LNCaP clone FGC (cell line): ENCODE results near the gene ANKRD61.
"Not testable (repeated sequence)": the region's sequence is repeated elsewhere in the genome, so short reads cannot be mapped to it uniquely, and the experiment has no call there.

Experiments
- DNase-seq: peaks from one replicate; pipeline ENCODE4 v3.0.0-alpha.2; 2011; ENCODE audit warnings: low read depth
- H3K4me3 ChIP-seq: 2 replicates; pipeline ENCODE4 v1.5.1; 2011; ENCODE audit warnings: mild to moderate bottlenecking, low read depth, low read length, control low read depth
- CTCF ChIP-seq: IDR thresholded peaks from 2 replicates; pipeline ENCODE4 v1.5.1; 2012; ENCODE audit warnings: mild to moderate bottlenecking; ENCODE audit not compliant: control insufficient read depth, insufficient read depth; ENCODE audit errors: extremely low read depth

The ANKRD61 gene

GRCh38 chr7:6030988-6031387, at the start of gene ANKRD61:
Gene ANKRD61 (plus strand): TSS chr7:6031376. CDS start chr7:6031376, 0 bp downstream.
- no peak for TF ChIP-seq CTCF
- DNase-seq, result no peak

GRCh38 chr7:5987061-5987460, 44.1 kb upstream of the ANKRD61 start:
- not testable (repeated sequence) for DNase-seq, H3K4me3 ChIP-seq

More at GRCh38 chr7:6030988-6031387, at the start of gene ANKRD61:
- no peak within 1 kb of the TSS for H3K4me3 ChIP-seq

GRCh38 chr7:5997210-5997808, 33.9 kb upstream of the ANKRD61 start:
- peak; percentile 71 for TF ChIP-seq CTCF
- no peak overlapping the region for H3K4me3 ChIP-seq
- peak; percentile 52 for DNase-seq

- no peak overlapping the region for H3K4me3 ChIP-seq
- no peak for DNase-seq
- no peak for TF ChIP-seq CTCF
Observed at GRCh38 chr7:6007386-6007785, 23.8 kb upstream of the ANKRD61 start.

- peak overlapping the region; percentile 93 for H3K4me3 ChIP-seq
- DNase-seq, result not testable (repeated sequence)
Observed at GRCh38 chr7:6007835-6008590, 23.2 kb upstream of the ANKRD61 start.

GRCh38 chr7:6008668-6009611, 22.2 kb upstream of the ANKRD61 start, which contains the start of the genes AIMP2 and PMS2:
Gene AIMP2 (plus strand): TSS chr7:6009272. CDS start chr7:6009364, 92 bp downstream.
Gene PMS2 (minus strand): TSS chr7:6009049. CDS start chr7:6009019, 30 bp downstream.
- peak; percentile 98 for DNase-seq
- TF ChIP-seq CTCF, result no peak
- H3K4me3 ChIP-seq, result peak within 1 kb of the TSS; percentile 93

- not testable (repeated sequence) for DNase-seq
- peak overlapping the region; percentile 93 for H3K4me3 ChIP-seq
Observed at GRCh38 chr7:6010370-6010769, 20.8 kb upstream of the ANKRD61 start.

GRCh38 chr7:6011541-6011940, 19.6 kb upstream of the ANKRD61 start:
- no peak overlapping the region for H3K4me3 ChIP-seq
- DNase-seq, result no peak
- TF ChIP-seq CTCF, result no peak
